DND-41 (cell line): ENCODE results near the gene SLC52A3.

Source experiments
- ATAC-seq: fragments of 200-7000 bp; cut with Tn5 transposase; 3 replicates; pipeline ENCODE4 v1.9.1; 2021; ENCODE audit warnings: low read depth; ENCODE audit not compliant: insufficient read depth
- DNase-seq: peaks from one replicate; pipeline ENCODE4 v3.0.0-alpha.2; 2020
- H2AFZ ChIP-seq: 2 replicates; pipeline ENCODE4 v1.6.0; 2012; ENCODE audit warnings: low read depth, low read length
- H3K27ac ChIP-seq: 2 replicates; pipeline ENCODE4 v1.5.1; 2012; ENCODE audit warnings: low read length, inconsistent platforms
- H3K27me3 ChIP-seq: fragments of 200-600 bp; sonication (generic); 2 replicates; pipeline ENCODE4 v1.6.0; 2012; ENCODE audit warnings: low read length, mild to moderate bottlenecking, inconsistent platforms; ENCODE audit not compliant: insufficient read depth, poor library complexity
- H3K36me3 ChIP-seq: 2 replicates; pipeline ENCODE4 v1.5.1; 2012; ENCODE audit warnings: low read length, inconsistent platforms; ENCODE audit not compliant: insufficient read depth
- H3K4me1 ChIP-seq: 2 replicates; pipeline ENCODE4 v1.5.1; 2012; ENCODE audit warnings: mild to moderate bottlenecking, low read length; ENCODE audit not compliant: insufficient read depth
- H3K4me2 ChIP-seq: 2 replicates; pipeline ENCODE4 v1.6.0; 2012; ENCODE audit warnings: mild to moderate bottlenecking, moderate library complexity, low read length, inconsistent platforms; ENCODE audit not compliant: insufficient read depth
- H3K4me3 ChIP-seq, 2 experiments: fragments of 200-600 bp in 1 of 2; shearing (Covaris generic) in 1 of 2; 2 replicates each; pipeline ENCODE4 v1.5.1; 2012 to 2016; ENCODE audit warnings: inconsistent platforms in 2 of 2, low read length in 2 of 2, mild to moderate bottlenecking in 2 of 2, low read depth in 1 of 2, moderate library complexity in 1 of 2
- H3K79me2 ChIP-seq: 2 replicates; pipeline ENCODE4 v1.6.0; 2012; ENCODE audit warnings: low read length, inconsistent platforms; ENCODE audit not compliant: insufficient read depth
- H3K9ac ChIP-seq: 2 replicates; pipeline ENCODE4 v1.6.0; 2012; ENCODE audit warnings: low read depth, mild to moderate bottlenecking, inconsistent platforms, low read length, moderate library complexity
- H3K9me3 ChIP-seq: 2 replicates; pipeline ENCODE4 v1.5.1; 2012; ENCODE audit warnings: low read length, moderate library complexity, mild to moderate bottlenecking, inconsistent platforms; ENCODE audit not compliant: insufficient read depth, severe bottlenecking
- H4K20me1 ChIP-seq: 2 replicates; pipeline ENCODE4 v1.6.0; 2012; ENCODE audit warnings: low read length; ENCODE audit not compliant: insufficient read depth
- CTCF ChIP-seq: IDR thresholded peaks from 2 replicates; pipeline ENCODE4 v1.5.1; 2012; ENCODE audit warnings: borderline replicate concordance, low read length, moderate library complexity, mild to moderate bottlenecking; ENCODE audit not compliant: poor library complexity, severe bottlenecking; ENCODE audit errors: extremely low read depth
- EZH2 ChIP-seq: IDR thresholded peaks from 3 replicates; pipeline ENCODE4 v1.6.1; 2012; ENCODE audit warnings: borderline replicate concordance, low read depth, mild to moderate bottlenecking, moderate library complexity, low read length, inconsistent platforms; ENCODE audit not compliant: severe bottlenecking

SLC52A3 gene

DNA sequence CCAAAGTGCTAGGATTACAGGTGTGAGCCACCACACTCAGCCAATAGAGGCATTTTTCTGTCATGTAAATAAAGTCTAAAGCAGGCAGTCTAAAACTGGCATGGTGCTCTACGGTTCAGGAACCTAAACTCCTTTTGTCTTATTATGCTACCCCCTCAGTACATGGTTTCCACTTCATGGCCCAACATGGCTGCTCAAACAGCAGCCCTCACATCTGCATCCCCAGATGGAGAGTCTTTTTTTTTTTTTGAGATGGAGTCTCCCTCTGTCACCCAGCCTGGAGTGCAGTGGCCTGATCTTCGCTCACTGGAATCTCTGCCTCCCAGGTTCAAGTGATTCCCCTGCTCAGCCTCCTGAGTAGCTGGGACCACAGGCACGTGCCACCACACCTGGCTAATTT is 38.3 kb downstream of the SLC52A3 start:
- no peak overlapping the region for H3K4me3 ChIP-seq
- no peaks in the 10 kb centered on the region for H3K4me1 ChIP-seq
- no peaks in the 10 kb centered on the region for H4K20me1 ChIP-seq
- no peaks in the 10 kb centered on the region for H3K79me2 ChIP-seq
- no peaks in the 10 kb centered on the region for H3K9me3 ChIP-seq
- ATAC-seq (no peak), DNase-seq (no peak)
- H2AFZ ChIP-seq = no peak overlapping the region
- H3K9ac ChIP-seq = no peak overlapping the region
- TF ChIP-seq CTCF (no peak), EZH2 (no peak)
- no peaks in the 10 kb centered on the region for H3K27me3 ChIP-seq
- H3K27ac ChIP-seq = no peak overlapping the region
- no peak overlapping the region for H3K4me2 ChIP-seq
- no peaks in the 10 kb centered on the region for H3K36me3 ChIP-seq

- Histone ChIP-seq H4K20me1 (peaks cover 3% of the 10 kb centered on the region; the same call in 1 of the 2 replicates), H2AFZ (no peak overlapping the region), H3K27ac (no peak overlapping the region), H3K4me3 (no peak overlapping the region), H3K9ac (no peak overlapping the region), H3K4me2 (no peak overlapping the region), H3K36me3 (no peaks in the 10 kb centered on the region), H3K79me2 (no peaks in the 10 kb centered on the region), H3K27me3 (peaks cover under 1% of the 10 kb centered on the region), H3K9me3 (no peaks in the 10 kb centered on the region), H3K4me1 (no peaks in the 10 kb centered on the region)
- DNase-seq (no peak), ATAC-seq (no peak)
- TF ChIP-seq CTCF = peak; percentile 51
- TF ChIP-seq EZH2 = no peak
Measured at GRCh38 chr20:728256-728944, 39.9 kb downstream of the SLC52A3 start.

GRCh38 chr20:726160-726559 is 42.1 kb downstream of the SLC52A3 start:
- Histone ChIP-seq H3K79me2 (no peaks in the 10 kb centered on the region), H3K4me3 (no peak overlapping the region), H2AFZ (no peak overlapping the region), H4K20me1 (peaks cover 3% of the 10 kb centered on the region; the same call in 1 of the 2 replicates), H3K36me3 (no peaks in the 10 kb centered on the region), H3K9me3 (no peaks in the 10 kb centered on the region), H3K4me1 (no peaks in the 10 kb centered on the region), H3K27me3 (peaks cover 5% of the 10 kb centered on the region), H3K27ac (no peak overlapping the region), H3K9ac (no peak overlapping the region), H3K4me2 (no peak overlapping the region)
- no peak for ATAC-seq
- DNase-seq = no peak
- TF ChIP-seq CTCF (no peak), EZH2 (no peak)
